ENCODE measurements around the gene AP1M2.

GRCh38 chr19:10612499-10613119 lies 25.5 kb upstream of the AP1M2 start:
- TF ChIP-seq POLR2AphosphoS5 (IDR thresholded peaks at IDR 0.05; ENCODE audit: insufficient read depth, low read depth, low read length) (no peak), CTCF (IDR thresholded peaks at IDR 0.05; ENCODE audit: extremely low read depth in 1 of 2, insufficient read depth in 1 of 2, low read depth in 1 of 2, low read length in 2 of 2) (no peak), POLR2A (IDR thresholded peaks at IDR 0.05; ENCODE audit: low read depth, low read length) (no peak), EZH2 (IDR thresholded peaks at IDR 0.05; ENCODE audit: borderline replicate concordance, low read depth, low read length, severe bottlenecking) (no peak), JUN (IDR thresholded peaks at IDR 0.05; ENCODE audit: borderline replicate concordance, insufficient read depth, insufficient read length, low read depth) (no peak), FOS (IDR thresholded peaks at IDR 0.05; ENCODE audit: borderline replicate concordance, insufficient read depth, low read length) (no peak), GATA2 (IDR thresholded peaks at IDR 0.05; ENCODE audit: insufficient read depth, insufficient read length, low read depth, low read length) (no peak)

Data from endothelial cell of umbilical vein (primary cell).